DLD1 (cell line): ENCODE data around the gene KRIT1.
"Not testable (repeated sequence)": the region's sequence is repeated elsewhere in the genome, so short reads cannot be mapped to it uniquely, and the experiment has no call there.

Experiments used
- in situ Hi-C: cut with HindIII; loops from 2 replicates; pipeline ENCODE4 v1.10.0; 2017; ENCODE audit warnings: low sequenced_read_pairs

KRIT1 gene

DNA sequence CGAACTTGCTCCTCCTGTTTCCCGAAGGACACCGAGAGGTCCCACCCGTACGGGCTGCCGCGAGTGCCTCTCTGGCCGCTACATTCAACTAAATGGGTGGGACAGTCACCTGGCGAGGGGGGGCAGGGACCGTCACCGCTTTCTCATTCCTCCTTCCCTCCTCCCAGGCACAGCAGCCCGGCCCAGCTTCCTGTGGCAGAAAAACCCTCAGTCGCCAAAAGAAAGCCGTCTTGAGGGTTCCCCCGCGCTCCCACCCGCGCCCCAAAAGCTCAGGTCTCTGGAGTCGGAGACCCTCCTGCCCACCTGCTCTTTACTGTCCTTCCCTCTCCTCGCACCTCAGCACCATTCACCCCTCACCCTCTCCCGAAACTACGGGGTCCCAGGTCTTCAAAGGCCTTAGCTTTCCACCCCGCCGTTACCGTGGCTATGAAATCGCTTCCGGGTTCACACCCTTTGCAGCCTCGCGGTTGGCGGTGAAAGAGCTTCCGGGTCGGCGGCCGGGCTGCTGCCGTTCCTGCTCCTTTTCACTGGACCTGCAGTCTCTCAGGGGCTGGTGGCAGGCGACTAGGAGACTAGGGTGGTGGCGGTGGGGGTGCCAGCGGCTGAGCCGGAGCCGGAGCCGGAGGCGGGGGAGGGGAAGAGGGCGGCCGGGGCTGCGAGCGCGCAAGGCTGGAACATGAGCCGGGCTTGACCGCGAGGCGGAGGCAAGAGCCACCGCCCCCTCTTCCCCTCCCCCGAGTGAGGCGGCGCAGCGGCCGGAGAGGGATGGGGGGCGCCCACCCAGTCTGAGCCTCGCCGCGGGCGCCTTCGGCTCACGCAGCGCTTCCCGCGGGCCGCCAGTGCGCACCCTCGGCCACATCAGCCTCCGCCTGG, at the start of gene KRIT1, which contains the start of gene ANKIB1:
Gene KRIT1, minus strand, starts transcription at position 428 of the 873 bp plus-strand sequence. CDS start 3,779 bp downstream, outside the sequence.
Gene ANKIB1, plus strand, starts transcription at position 488 of the 873 bp plus-strand sequence. CDS start 49,005 bp downstream, outside the sequence.
- in situ Hi-C loops, result no loop called here

DNA sequence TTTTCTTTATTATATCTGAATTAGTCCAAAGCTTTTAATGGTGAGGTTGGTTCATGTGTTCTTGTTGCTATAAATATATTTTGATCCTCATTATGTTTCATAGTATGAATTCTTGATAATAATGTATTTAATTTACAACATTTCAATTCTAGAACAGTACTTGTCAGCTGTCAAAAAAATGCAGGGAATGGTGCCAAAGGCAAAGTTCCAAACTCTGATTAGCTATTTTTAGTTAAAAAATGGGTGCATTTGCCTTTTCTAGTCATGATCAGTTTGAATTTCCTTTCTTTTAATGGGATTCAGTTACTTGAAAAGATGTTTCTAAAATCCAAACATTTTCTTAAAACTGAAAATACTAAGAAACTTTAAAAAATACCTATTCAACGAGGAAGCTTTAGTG, 49.7 kb upstream of the KRIT1 start:
- in situ Hi-C loops, result no loop called here

DNA sequence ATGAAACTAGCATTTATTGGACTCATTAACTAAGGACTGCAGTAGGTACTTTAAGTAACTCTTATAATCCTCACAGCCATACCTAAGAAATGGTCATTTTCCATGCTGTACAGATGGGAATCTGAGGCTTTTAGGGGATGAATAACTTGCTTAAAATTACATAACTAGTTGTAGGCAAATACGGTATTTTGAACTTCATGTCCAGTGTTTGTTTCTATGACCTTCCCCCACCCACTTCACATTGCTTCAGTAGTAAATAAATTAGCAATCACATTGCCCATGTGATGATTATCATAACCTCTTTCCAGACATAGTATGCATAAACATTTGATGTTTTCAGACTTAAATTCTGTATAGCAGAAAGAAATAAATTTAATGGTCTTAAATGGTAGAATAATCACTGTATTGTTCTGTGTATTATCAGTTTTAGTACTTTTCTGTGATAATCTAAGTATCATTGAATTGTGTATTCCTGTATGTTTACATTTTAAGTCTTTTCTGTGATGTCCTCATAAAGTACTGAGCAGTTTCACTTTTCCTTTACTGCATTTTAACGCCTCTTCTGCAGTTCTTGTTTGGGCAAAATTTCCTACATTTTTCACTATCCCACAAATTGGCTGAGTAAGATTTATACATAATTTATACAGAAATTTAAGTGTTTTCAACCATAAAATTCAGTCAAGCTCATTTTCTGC, 48.3 kb upstream of the KRIT1 start:
- in situ Hi-C loops, result no loop called here

- in situ Hi-C loops, result no loop called here
These were observed 47.3 kb upstream of the KRIT1 start for GRCh38 chr7:92292981-92293380.

- in situ Hi-C loops, result no loop called here
These were observed 43.6 kb upstream of the KRIT1 start for GRCh38 chr7:92289321-92289720.

DNA sequence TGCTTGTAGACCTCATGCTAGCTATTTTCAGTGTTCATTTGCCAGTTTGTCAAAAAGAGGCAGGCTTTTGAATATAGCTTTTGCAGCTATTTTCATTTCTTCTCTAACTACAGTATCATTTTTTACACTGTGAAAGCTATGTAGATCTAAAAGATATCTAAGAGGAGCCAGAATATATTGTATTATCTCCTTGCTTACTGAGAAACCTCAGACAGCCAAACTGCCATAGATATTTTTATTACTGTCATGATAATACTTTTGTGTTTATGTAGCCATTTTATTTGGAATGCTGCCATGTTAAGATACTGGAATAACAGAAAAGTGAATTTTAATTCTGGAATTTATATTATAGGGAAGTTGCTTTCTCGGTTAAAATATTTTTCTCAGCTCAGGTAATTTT, 37.2 kb upstream of the KRIT1 start:
- in situ Hi-C loops, result no loop called here

DNA sequence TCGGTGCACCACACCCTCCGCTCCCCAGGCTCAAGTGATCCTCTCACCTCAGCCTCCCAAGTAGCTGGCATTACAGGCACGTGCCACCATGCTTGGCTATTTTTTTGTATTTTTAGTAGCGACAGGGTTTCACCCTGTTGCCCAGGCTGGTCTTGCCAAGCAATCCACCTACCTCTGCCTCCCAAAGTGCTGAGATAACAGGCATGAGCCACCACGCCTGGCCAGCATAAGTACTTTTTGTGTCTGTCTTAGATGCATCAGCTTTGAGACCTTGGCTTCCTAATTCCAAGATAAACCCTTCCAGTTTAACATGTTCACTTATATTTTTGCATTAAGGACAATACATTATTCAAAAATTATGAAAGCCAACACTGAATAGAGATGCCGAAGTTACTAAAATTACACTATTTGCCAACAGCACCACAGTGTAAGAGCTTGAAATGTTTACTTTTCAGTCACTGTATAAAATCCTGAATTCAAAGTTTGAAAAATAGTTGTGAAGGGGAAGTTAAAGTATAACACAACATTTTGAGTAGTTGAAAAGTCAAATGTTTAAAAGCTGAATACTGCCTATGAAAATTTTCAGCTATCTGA, 36.6 kb upstream of the KRIT1 start:
- in situ Hi-C loops, result no loop called here

- in situ Hi-C loops, result no loop called here
These were observed 35.3 kb upstream of the KRIT1 start for GRCh38 chr7:92281031-92281430.

GRCh38 chr7:92279396-92280031, 33.8 kb upstream of the KRIT1 start:
- in situ Hi-C loops, result no loop called here

DNA sequence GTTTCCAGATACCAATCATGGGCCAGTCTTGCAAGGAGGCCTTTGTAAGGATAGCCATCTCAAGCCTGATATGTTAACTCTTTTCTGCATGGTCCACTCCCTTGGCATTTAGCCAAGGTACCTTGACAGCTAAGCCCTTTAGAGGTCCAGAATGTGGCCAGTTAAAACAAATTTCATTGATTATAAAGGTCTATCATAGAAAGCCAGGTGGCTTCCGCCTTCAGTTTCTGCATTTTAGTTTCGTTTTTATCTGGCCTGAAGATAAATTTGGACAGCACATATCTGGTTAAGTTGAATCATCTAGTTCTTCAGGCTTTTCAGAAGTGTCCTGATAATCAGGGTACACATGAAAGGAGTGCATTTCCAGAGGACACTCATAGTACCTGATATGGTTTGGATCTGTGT, 30.7 kb upstream of the KRIT1 start:
- in situ Hi-C loops, result no loop called here

GRCh38 chr7:92275327-92275726, 29.6 kb upstream of the KRIT1 start:
- in situ Hi-C loops, result no loop called here

DNA sequence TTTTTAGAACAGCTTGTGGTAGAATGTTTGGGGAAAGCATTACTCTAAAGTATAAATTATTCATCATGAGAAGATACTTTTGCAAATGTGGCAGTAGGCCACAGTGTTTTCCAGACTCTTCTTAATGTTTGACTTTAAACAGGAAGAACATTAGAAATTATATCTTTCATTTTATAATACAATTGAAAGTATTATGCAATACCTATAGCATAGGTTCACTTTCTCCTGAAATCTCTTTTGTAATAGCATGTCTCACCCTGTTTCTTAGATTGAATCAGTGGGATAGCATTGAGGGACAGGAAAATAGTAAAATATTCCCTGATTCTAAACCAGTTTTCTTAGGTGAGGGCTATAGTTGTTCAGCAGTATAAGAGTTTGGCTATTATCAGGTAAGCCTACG, 23.2 kb upstream of the KRIT1 start:
- in situ Hi-C loops, result no loop called here

DNA sequence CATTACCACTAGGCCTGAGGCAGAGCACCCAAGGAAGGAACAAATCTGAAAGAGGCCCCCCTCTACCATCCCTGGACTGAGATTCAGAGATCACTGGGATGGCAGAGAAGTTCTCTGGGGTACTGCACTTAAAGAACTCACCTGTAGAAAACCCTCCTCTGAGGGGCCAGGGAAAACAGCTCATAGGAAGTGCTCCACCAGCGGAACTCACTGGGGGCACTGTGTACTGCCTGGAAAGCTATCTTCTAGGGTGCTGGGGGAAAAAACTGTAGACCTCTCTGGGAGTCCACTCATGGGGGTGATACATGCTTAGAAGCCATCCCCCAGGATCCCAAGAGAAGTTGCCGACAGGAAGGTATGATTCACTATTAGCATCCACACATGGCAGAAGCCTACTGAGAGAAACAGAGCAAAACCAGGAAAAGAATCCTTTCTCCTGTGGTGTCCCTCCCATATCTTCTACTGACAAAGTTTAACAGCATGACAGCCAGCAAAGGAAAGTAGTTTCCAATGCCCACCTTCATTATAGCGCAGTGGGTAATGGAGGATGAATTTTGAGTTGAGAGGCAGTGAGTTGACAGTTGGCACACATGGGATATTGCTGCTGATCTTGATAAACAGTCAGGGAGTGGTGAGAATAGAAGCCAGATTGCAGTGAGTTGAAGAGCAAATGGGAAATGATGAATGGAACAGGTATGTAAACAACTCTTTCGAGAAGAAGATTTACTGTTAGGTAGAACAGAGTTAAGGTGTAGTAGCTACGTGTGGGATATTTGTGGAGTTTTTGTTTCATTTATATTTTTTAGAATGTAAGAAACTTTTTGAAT, 20.9 kb upstream of the KRIT1 start:
- in situ Hi-C loops, result no loop called here

DNA sequence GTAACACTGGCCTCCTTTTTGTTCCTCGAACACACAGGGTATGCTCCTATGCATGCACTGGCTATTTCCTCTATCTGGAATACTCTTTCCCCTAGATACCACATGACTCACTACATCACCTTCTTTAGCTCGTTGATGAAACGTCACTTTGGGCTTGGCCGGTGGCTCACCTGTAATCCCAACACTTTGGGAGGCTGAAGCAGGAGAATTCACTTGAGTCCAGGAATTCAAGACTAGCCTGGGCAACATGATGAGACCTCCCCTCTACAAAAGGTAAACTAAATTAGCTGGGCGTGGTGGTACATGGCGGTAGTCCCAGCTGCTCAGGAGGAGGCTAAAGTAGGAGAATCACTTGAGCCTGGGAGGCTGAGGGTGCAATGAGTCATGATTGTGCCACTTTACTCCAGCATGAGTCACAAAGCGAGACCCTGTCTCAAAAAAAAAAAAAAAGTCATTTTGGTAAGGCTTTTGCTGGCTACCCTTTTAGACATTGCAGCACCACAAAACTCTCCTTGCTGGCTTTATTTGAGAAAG, 14.6 kb upstream of the KRIT1 start:
- in situ Hi-C loops, result no loop called here

GRCh38 chr7:92259610-92260247, 14.0 kb upstream of the KRIT1 start:
- in situ Hi-C loops, result no loop called here

DNA sequence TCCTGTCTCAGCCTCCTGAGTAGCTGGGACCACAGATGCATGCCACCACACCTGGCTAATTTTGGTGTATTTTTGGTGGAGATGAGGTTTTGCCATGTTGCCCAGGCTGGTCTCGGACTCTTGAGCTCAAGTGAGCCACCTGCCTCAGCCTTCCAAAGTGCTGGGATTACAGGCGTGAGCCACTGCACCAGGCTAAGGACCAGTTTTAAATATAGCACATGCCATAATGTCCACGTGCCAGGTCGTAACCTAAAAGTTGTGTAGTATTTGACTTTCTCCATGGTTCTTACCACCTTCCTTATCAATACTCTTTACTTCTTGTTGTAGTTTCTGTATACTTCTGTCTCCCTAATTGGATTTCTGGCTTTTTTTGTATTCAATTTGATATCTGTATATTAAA, 13.3 kb upstream of the KRIT1 start:
- in situ Hi-C loops, result no loop called here

GRCh38 chr7:92255308-92255707, 9.6 kb upstream of the KRIT1 start:
- in situ Hi-C loops, result no loop called here

- in situ Hi-C loops, result not testable (repeated sequence)
These were observed 9.1 kb upstream of the KRIT1 start for GRCh38 chr7:92254800-92255199.

GRCh38 chr7:92253251-92253650, 7.5 kb upstream of the KRIT1 start:
- in situ Hi-C loops, result no loop called here

DNA sequence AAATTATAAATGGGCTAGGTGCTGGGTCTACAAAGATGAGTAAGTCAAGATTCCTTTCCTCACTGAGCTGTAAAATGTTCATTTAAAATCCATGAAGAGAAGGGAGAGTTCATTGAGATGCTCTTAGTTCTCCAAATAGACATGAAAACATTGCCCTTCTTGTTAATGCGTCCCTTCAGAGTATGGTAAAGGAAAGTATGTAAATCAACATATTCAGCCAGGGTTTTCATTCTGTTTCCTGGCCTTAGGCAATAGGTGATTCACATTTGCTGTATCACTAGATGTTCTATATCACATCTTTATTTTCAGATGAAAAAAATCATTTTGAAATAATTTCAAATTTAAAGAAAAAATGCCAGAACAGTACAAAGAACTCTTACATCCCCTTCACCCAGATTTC, 5.5 kb upstream of the KRIT1 start:
- in situ Hi-C loops, result no loop called here
